Measurements from ENCODE around the gene RHOBTB1. TPM values are rescaled to one million over a fixed set of nuclear protein-coding genes. Genes with fewer than 3 reads are reported as not detected.

The RHOBTB1 gene
- total RNA-seq = 41.4 TPM

DNA sequence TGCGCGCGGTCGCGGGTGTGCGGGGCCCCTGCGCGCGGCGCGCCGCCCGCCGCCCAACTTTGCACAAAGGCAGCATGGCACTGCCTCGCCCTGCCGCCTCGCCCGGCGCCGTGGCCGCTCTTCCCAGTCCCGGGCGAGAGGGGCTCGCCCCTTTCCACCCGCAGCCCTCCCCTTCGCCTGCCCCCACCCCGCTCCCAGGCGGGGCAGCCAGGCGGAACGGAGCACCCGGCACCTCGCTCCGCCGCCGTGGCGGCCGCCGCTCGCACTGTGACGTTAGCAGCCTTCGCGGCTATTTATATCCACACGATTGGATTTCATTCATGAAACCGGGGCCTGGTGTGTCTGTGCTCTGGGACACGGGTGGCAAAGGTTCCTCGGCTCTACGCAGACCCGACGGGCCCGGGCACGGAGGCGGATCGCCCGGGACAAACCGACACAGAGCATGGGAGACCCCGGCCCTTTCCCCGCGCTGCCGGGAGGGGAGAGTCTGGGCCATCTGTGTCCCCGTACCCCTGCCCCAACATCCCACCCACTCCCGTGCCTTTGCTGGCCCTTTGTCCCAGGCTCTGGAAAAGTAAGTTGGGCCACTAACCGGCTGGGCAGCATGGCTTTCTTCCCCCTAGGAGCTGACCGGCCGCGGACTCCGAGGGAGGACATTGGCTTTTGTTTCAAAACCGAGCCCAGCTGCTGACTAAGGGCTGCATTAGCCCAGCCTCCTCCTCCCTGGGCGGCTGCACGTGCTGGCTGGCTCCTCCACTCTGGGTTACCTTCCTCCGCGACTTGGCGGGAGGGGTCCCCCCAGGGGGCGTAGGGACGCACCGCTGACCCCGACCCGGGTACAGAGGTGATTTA, at the start of gene RHOBTB1:
RHOBTB1 (minus strand) TSS at position 128 of the 852 bp plus-strand sequence. CDS start 32,643 bp downstream, outside the sequence.

Other genes with a start within 250 kb of the RHOBTB1 start
- 40.9 TPM for gene CDK1, start 165.7 kb downstream of the RHOBTB1 start, total RNA-seq

All from camera-type eye (tissue), 1 donor.